Gastrocnemius medialis (tissue), 4 donors: ENCODE data around the gene OR8H2. TPM values are rescaled to one million over a fixed set of nuclear protein-coding genes. Genes with fewer than 3 reads are reported as not detected.
"Not testable (repeated sequence)": the region's sequence is repeated elsewhere in the genome, so short reads cannot be mapped to it uniquely, and the experiment has no call there.

Experiments
- ATAC-seq, 2 donors: fragments of 150-250 bp; one replicate each; pipeline ENCODE4 v1.9.1; 2016
- DNase-seq, 2 donors: peaks; one replicate each; pipeline ENCODE4 v3.0.0-alpha.2; 2019
- H3K27ac ChIP-seq, 4 donors: fragments of 200-600 bp; sonication (generic); 1 replicate in 1 of 4; 2 replicates in 3 of 4; pipeline ENCODE4 v1.5.1; 2016 to 2018; ENCODE audit warnings: mild to moderate bottlenecking in 2 of 4, moderate library complexity in 1 of 4
- H3K27me3 ChIP-seq, 3 donors: fragments of 200-600 bp; sonication (generic) in 2 of 3; 1 replicate in 1 of 3; 2 replicates in 2 of 3; pipeline versions ENCODE4 v1.5.1 to v1.6.0; 2016 to 2019; ENCODE audit warnings: mild to moderate bottlenecking in 1 of 3, moderate library complexity in 1 of 3
- H3K36me3 ChIP-seq, 2 donors: fragments of 200-600 bp; sonication (generic) in 1 of 2; one replicate each; pipeline ENCODE4 v1.5.1; 2017 to 2018
- H3K4me1 ChIP-seq, 2 donors: fragments of 200-600 bp; sonication (generic) in 1 of 2; one replicate each; pipeline ENCODE4 v1.5.1; 2016 to 2017; ENCODE audit warnings: mild to moderate bottlenecking in 2 of 2
- H3K4me3 ChIP-seq, 4 donors: fragments of 200-600 bp; sonication (generic) in 3 of 4; 1 replicate in 1 of 4; 2 replicates in 3 of 4; pipeline ENCODE4 v1.5.1; 2016 to 2019; ENCODE audit warnings: mild to moderate bottlenecking in 2 of 4
- H3K9me3 ChIP-seq, 3 donors: fragments of 200-600 bp; sonication (generic) in 2 of 3; 1 replicate in 1 of 3; 2 replicates in 2 of 3; pipeline ENCODE4 v1.5.1; 2016 to 2019
- CTCF ChIP-seq, 5 experiments: fragments of 450-650 bp in 3 of 5; fragments of 200-600 bp in 2 of 5; sonication (generic) in 2 of 5; IDR thresholded peaks in 4 of 5; conservative IDR thresholded peaks in 1 of 5; 1 replicate in 4 of 5; 2 replicates in 1 of 5; pipeline ENCODE4 v1.5.1; 2016 to 2019; ENCODE audit warnings: antibody characterized with exemption in 5 of 5, mild to moderate bottlenecking in 3 of 5, moderate library complexity in 3 of 5
- POLR2A ChIP-seq, 2 donors: fragments of 450-650 bp; IDR thresholded peaks; one replicate each; pipeline ENCODE4 v1.6.1; 2017; ENCODE audit warnings: antibody characterized with exemption in 2 of 2, mild to moderate bottlenecking in 2 of 2, moderate library complexity in 2 of 2
- in situ Hi-C, 4 donors: fragments of 200-750 bp; cut with MboI; loops; one replicate each; pipeline versions ENCODE4 v1.15.0 to v1.8.0; 2017; ENCODE audit warnings: low sequenced_read_pairs in 4 of 4
- intact Hi-C: fragments of 100-400 bp; cut with DNase I; formaldehyde crosslinking; loops from one replicate; pipeline ENCODE4 v1.15.1; 2023; ENCODE audit warnings: low total_unique reads
- total RNA-seq, 4 donors: library from RNA; depleted of rRNA; stranded (reverse); fragments of >200 nt; gene quantifications; one replicate each; pipeline versions ENCODE4 v1.1.0 to v1.2.3, GENCODE V29; 2016

OR8H2 gene
- total RNA-seq, 4 donors from 2014 or later: not detected

DNA sequence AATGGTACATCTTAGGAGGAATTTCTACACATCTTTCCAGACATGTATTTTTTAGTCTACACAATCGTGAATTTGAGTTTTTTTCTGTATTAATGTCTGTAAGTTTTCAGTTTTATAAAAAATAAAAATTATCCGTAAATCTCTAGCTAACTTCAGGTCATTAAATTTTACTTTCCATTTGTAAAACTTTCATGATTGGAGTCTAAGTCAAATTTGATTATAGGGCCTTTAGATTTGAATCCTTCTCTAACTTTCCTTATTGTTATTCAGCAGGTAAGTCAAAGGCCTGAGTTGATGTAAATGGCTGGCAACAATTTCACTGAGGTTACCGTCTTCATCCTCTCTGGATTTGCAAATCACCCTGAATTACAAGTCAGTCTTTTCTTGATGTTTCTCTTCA lies 10.5 kb upstream of the OR8H2 start, which contains the start of gene OR8I2:
OR8I2 (plus strand) TSS at position 301 of the 400 bp plus-strand sequence; CDS start at position 301, 0 bp downstream.
- no peak for DNase-seq
- TF ChIP-seq CTCF (IDR thresholded peaks at IDR 0.05 in 4 of 5, conservative IDR thresholded peaks at IDR 0.05 in 1 of 5) (no peak), POLR2A (IDR thresholded peaks at IDR 0.05) (no peak)
- Histone ChIP-seq H3K36me3 (no peaks in the 10 kb centered on the region), H3K27ac (no peak within 1 kb of the TSS), H3K9me3 (no peaks in the 10 kb centered on the region), H3K27me3 (no peaks in the 10 kb centered on the region), H3K4me1 (no peaks in the 10 kb centered on the region), H3K4me3 (no peak within 1 kb of the TSS)
- intact Hi-C loops: no loop called here
- in situ Hi-C loops: no loop called here
- ATAC-seq: no peak

DNA sequence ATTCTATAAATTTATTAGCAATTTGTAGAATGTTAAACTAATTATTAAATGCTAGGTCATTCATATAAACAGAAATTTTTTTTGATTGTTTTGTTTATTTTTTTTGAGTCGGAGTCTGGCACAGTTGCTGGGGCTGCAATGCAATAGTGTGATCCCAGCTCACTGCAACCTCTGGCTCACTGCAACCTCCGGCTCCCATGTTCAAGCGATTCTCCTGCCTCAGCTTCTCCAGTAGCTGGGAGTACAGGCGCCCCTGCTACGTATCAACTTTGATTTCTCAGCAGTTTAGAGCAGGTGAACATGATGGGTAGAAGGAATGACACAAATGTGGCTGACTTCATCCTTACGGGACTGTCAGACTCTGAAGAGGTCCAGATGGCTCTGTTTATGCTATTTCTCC lies 18.6 kb downstream of the OR8H2 start, which contains the start of gene OR8H3:
OR8H3 (plus strand) TSS at position 301 of the 400 bp plus-strand sequence; CDS start at position 301, 0 bp downstream.
- TF ChIP-seq CTCF (IDR thresholded peaks at IDR 0.05 in 4 of 5, conservative IDR thresholded peaks at IDR 0.05 in 1 of 5) (no peak), POLR2A (IDR thresholded peaks at IDR 0.05) (no peak)
- DNase-seq (no peak), ATAC-seq (no peak)
- intact Hi-C loops: no loop called here
- Histone ChIP-seq H3K27ac (no peak within 1 kb of the TSS), H3K27me3 (no peaks in the 10 kb centered on the region), H3K4me3 (no peak within 1 kb of the TSS), H3K9me3 (no peaks in the 10 kb centered on the region), H3K4me1 (no peaks in the 10 kb centered on the region), H3K36me3 (no peaks in the 10 kb centered on the region)
- in situ Hi-C loops: no loop called here

DNA sequence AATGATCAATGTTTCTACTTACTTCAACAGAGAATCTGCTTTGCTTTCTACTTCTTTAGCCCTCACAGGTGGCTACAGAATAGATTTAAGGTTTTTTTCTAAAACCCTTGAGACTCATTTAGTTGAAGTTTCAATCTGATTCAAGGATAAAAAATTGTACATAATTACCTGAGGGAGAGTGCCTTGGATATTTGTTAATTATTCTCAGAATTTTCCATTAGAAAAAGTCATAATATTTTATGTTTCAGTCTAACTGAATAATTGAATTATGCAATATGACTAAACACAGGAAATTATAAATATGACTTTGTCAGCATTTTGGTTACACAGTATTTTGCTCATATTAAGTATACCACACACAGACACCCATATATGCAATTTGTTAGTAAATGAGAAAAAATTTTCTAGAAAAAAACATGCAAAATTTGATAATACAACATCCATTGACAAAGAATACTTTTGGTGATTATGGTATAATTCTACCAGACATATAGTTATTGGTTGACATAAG lies 36.7 kb downstream of the OR8H2 start, which contains the start of gene OR8J3:
OR8J3 (minus strand) TSS at position 51 of the 511 bp plus-strand sequence. CDS start 2,483 bp downstream, outside the sequence.
- Histone ChIP-seq H3K27ac (no peak within 1 kb of the TSS), H3K4me1 (no peaks in the 10 kb centered on the region), H3K4me3 (no peak within 1 kb of the TSS), H3K36me3 (no peaks in the 10 kb centered on the region), H3K27me3 (no peaks in the 10 kb centered on the region), H3K9me3 (no peaks in the 10 kb centered on the region)
- no peak for ATAC-seq
- in situ Hi-C loops (no loop called here), intact Hi-C loops (no loop called here)
- DNase-seq: no peak
- no peak for TF ChIP-seq CTCF (IDR thresholded peaks at IDR 0.05 in 4 of 5, conservative IDR thresholded peaks at IDR 0.05 in 1 of 5)
- no peak for TF ChIP-seq POLR2A (IDR thresholded peaks at IDR 0.05)

DNA sequence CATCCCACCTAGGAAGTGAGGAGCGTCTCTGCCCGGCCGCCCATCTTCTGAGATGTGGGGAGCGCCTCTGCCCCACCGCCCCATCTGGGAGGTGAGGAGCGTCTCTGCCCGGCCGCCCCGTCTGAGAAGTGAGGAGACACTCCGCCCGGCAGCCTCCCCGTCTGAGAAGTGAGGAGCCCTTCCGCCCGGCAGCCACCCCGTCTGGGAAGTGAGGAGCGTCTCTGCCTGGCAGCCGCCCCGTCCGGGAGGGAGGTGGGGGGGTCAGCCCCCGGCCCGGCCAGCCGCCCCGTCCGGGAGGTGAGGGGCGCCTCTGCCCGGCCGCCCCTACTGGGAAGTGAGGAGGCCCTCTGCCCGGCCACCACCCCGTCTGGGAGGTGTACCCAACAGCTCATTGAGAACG lies 40.2 kb downstream of the OR8H2 start:
- intact Hi-C loops, H3K4me1 ChIP-seq: not testable (repeated sequence)

DNA sequence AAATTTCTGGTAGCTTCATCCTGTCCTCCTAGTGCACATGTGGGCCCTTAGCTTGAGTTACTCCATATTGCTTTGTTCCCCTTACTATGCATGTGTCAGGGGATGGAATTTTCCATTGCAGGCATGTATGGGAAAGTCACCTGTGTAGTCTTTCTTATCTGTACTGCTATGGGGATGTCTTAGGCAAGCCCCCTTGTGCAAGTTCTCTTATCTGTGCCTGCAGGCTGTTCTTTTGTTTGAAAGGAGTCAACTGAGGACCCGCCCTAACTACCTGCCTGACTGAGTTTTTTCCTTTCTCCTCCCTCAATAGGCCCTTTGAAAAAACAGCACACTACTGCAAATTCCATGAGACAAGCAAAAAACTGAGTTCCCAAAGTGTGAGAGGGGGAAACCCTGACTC lies 47.9 kb downstream of the OR8H2 start:
- no peak overlapping the region for H3K4me3 ChIP-seq
- intact Hi-C loops (no loop called here), in situ Hi-C loops (no loop called here)
- H3K36me3 ChIP-seq: no peaks in the 10 kb centered on the region
- no peaks in the 10 kb centered on the region for H3K4me1 ChIP-seq
- no peak overlapping the region for H3K27ac ChIP-seq
- no peaks in the 10 kb centered on the region for H3K27me3 ChIP-seq
- no peak for DNase-seq
- ATAC-seq: no peak
- TF ChIP-seq POLR2A (IDR thresholded peaks at IDR 0.05): no peak
- TF ChIP-seq CTCF (IDR thresholded peaks at IDR 0.05 in 4 of 5, conservative IDR thresholded peaks at IDR 0.05 in 1 of 5): no peak
- H3K9me3 ChIP-seq: no peaks in the 10 kb centered on the region

More for the DNA sequence above, 40.2 kb downstream of the OR8H2 start:
- H3K27ac ChIP-seq, H3K9me3 ChIP-seq, ATAC-seq, in situ Hi-C loops, DNase-seq, H3K36me3 ChIP-seq, H3K27me3 ChIP-seq, H3K4me3 ChIP-seq: not testable (repeated sequence)
